Cardiac fibroblast (primary cell): Measurements from ENCODE around the gene CALML3.
A peak's percentile ranks its signal among the peaks of the same experiment; 100 is the strongest.

Experiments used
- DNase-seq, 2 donors: peaks; one replicate each; pipeline versions ENCODE4 v3.0.0 to v3.0.0-alpha.2; 2010; ENCODE audit warnings: low read depth in 2 of 2
- H3K4me3 ChIP-seq, 2 donors: replicated peaks in 1 of 2; 1 replicate in 1 of 2; 2 replicates in 1 of 2; pipeline ENCODE4 v1.5.1; 2011; ENCODE audit warnings: low read depth in 2 of 2, low read length in 2 of 2, mild to moderate bottlenecking in 2 of 2, moderate library complexity in 1 of 2
- CTCF ChIP-seq: IDR thresholded peaks from one replicate; pipeline ENCODE4 v1.5.1; 2011; ENCODE audit warnings: low read depth, mild to moderate bottlenecking, low read length, inconsistent platforms

CALML3 gene

GRCh38 chr10:5537684-5538083 is 12.9 kb downstream of the CALML3 start:
- no peak overlapping the region for H3K4me3 ChIP-seq
- no peak for DNase-seq
- TF ChIP-seq CTCF: no peak

- H3K4me3 ChIP-seq: no peak overlapping the region
- no peak for TF ChIP-seq CTCF
- peak; percentile 48 to 50 for DNase-seq
These were observed 13.7 kb downstream of the CALML3 start for GRCh38 chr10:5538446-5538845.

- no peak overlapping the region for H3K4me3 ChIP-seq
- DNase-seq: no peak
These were observed 14.3 kb downstream of the CALML3 start for GRCh38 chr10:5538892-5539651.

GRCh38 chr10:5540080-5540479 is 15.3 kb downstream of the CALML3 start:
- DNase-seq: no peak
- H3K4me3 ChIP-seq: no peak overlapping the region
- TF ChIP-seq CTCF: no peak

More at GRCh38 chr10:5538892-5539651, 14.3 kb downstream of the CALML3 start:
- TF ChIP-seq CTCF: no peak

GRCh38 chr10:5540891-5541290 is 16.1 kb downstream of the CALML3 start:
- no peak overlapping the region for H3K4me3 ChIP-seq
- DNase-seq: no peak
- no peak for TF ChIP-seq CTCF

GRCh38 chr10:5542100-5542499 is 17.3 kb downstream of the CALML3 start:
- TF ChIP-seq CTCF: no peak
- H3K4me3 ChIP-seq: no peak overlapping the region
- DNase-seq: no peak

- peak in 1 of 2 donors; percentile 48 for DNase-seq
- TF ChIP-seq CTCF: no peak
These were observed 18.9 kb downstream of the CALML3 start for GRCh38 chr10:5543623-5544022.

More at GRCh38 chr10:5543623-5544022, 18.9 kb downstream of the CALML3 start:
- H3K4me3 ChIP-seq: no peak overlapping the region
